Breast epithelium (tissue), 3 donors: ENCODE data around the gene MYO3B.
"Not testable (repeated sequence)": the region's sequence is repeated elsewhere in the genome, so short reads cannot be mapped to it uniquely, and the experiment has no call there.

Experiments
- CTCF ChIP-seq, 3 donors: fragments of 450-650 bp; IDR thresholded peaks; one replicate each; pipeline ENCODE4 v1.5.1; 2016 to 2017; ENCODE audit warnings: antibody characterized with exemption in 3 of 3, mild to moderate bottlenecking in 3 of 3, moderate library complexity in 3 of 3
- POLR2A ChIP-seq: fragments of 450-650 bp; IDR thresholded peaks from one replicate; pipeline ENCODE4 v1.6.1; 2016; ENCODE audit warnings: antibody characterized with exemption, mild to moderate bottlenecking, moderate library complexity
- POLR2AphosphoS5 ChIP-seq, 3 donors: sonication (generic); formaldehyde crosslinking; IDR thresholded peaks; one replicate each; pipeline ENCODE4 v1.6.1; 2017; ENCODE audit warnings: antibody characterized with exemption in 3 of 3

DNA sequence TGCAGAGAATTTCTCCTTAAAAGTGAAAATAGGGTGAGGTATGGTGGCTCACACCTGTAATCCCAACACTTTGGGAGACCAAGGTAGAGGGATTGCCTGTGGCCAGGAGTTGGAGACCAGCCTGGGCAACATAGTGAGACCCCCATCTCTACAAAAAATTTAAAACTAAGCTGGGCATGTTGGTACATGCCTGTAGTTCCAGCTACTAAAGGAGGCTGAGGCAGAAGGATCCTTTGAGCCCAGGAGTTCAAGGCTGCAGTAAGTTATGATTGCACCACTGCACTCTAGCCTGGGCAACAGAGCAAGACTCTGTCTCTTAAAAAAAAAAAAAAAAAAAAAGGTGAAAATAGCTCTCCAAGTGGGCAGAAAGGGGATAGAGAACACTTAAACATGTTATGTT is 496.3 kb downstream of the MYO3B start:
- not testable (repeated sequence) for TF ChIP-seq POLR2A; CTCF (IDR thresholded peaks at IDR 0.05); POLR2AphosphoS5 (IDR thresholded peaks at IDR 0.05)
